NCI-H1694 treated with DMSO at 0.1 percent for 48 hours (cell line): ENCODE results near the gene GPR156.
A peak's percentile ranks its signal among the peaks of the same experiment; 100 is the strongest.
"Not testable (repeated sequence)": the region's sequence is repeated elsewhere in the genome, so short reads cannot be mapped to it uniquely, and the experiment has no call there.

Experiments
- DNase-seq: peaks from one replicate; lab custom pipeline; 2025; lab: John Stamatoyannopoulos, UW

GPR156 gene

DNA sequence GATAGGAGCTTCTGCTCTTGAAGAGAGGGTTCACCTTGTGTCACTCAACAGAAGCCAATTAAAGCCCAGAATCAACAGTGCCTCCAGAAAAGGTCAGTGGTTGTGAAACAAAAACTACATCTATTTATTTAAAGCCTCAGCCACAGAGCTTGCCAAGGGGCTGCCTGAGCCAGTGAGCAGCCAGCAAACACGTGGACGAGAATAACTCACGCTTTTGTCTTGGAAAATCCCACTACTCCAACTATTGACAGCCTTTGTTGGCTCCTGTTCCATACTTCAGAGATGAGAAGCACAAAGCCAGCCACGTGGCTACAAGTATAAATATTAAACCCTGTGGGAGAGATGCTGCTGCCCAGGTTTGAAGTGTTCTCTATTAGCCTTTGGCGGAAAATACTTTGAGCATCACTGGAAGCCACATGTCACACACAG, 10.3 kb downstream of the GPR156 start:
- no peak for DNase-seq

DNA sequence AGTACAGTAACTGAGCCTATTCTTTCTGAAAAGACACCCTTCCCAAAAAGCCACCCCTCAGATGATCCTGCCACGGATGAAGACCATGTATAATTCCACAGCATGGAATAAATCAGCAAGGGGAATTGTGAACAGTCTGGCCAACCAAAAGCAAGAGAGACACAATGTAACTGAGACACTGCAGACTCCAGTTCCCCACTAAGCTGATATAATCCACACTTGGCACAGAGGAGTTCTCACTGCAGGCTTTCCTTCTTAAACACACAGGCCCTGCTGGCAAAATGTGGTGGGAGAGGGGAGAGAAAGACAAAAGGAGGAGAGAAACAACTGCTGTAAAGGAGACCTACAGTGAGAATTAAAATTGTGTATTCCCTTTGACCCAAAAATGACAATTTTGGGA, 12.7 kb downstream of the GPR156 start:
- DNase-seq, result no peak

DNA sequence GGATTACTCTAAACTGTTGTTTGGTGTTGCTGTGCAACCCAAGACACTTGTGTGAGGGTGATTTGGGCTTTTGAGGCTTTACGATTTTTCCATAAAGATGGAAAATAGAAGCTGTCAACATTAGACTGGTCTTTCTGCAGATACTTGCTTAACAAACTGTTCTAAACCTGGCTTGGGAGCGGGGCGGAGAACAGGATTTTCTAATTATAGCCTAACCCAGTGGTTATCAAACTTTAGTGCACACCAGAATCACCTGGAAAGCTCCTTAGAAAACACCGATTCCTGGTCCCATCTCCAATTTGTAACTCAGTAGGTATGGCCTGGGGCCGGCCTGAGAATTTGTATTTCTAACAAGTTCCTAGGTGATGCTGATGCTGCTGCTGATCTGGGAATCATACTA, 19.0 kb downstream of the GPR156 start:
- DNase-seq, result no peak

DNA sequence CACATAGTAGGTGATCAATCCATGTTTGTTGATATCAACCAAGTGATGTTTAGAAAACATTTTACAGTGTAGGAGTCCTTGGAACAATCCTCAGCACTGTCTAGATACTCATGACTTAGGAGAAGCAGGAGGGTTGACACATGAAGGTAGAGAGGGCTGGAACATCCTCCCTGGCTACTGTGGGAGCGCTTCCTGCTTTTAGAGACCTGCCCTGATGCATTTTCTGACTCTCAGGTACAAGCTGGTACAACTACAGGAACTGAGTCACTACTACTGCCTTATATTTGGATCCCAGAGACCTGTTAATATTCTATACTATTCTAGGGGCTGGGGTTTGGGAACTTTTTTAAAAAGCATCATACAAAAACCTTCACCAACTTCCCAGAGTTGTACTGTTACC, 20.1 kb downstream of the GPR156 start:
- no peak for DNase-seq

DNA sequence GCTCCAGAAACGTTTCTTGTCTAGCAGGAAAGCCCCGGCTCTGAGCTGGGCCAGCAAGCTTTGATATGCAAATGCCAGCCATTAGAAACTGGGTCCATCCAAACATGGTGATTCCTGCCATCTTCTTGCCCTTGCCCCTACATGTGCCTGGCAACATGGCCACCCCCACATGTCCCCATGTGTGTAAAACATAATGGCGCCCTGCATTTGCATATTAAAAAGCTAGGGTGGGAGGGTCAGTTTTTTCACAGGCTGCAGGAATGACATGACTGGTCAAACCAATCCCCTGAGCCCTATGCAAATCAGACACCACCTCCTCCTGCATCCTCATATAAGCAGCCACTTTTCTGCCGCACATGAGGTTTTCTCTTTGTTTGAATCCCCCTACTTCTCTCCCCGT, 21.2 kb downstream of the GPR156 start:
- no peak for DNase-seq

DNA sequence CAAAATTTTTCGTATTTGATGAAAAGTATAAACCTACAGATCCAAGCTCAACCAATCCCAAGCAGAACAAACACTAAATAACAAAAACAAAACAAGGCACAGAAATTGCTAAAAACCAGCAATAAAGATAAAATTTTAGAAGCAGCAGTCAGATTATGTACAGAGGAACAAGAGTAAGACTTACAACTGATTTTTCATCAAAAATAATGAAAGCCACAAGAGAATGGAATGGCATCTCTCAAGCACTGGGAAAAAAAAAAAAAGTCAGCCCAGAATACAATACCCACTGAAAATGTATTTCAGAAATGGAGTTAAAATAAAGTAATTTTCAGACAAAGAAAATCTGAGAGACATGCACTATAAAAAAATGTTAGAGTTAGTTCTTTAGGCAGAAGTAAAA, 27.0 kb downstream of the GPR156 start:
- DNase-seq, result no peak

DNA sequence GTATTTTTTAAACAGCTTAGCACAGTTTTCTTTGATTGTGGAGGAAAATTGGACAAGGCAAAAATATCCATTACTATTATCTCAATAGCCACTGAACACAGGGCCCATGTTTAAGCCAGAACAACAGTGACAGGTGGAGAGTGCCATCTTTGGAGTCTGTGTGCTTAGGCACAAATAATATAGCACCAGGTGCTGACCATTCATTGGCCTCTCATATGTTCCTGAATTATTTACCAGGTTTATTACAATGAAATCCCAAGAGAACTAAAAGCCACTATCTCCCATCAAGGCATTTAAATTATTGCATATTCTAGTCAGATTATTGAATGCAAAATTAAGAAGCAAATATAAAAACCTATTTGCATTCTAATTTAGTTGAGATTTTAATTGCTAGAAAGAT, 39.6 kb downstream of the GPR156 start:
- DNase-seq, result no peak

DNA sequence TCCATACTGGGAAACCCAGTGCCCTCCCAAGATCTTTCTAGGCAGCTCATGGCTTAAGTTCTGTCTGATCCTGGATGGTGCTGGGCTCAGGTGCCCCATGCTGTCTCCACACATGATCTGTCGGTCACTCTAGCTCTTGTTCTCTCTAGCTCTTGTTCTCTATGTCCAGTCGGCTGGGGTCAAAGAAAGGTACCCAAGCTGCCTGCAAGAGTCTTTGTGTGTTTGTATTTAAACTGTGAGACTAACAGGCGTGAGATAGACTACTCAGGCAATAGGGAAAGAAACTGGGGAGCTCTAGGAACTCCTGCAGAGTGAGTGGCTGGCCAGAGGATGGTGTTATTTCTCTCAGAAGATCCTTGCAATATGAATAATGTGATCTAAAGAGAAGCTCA, 40.2 kb downstream of the GPR156 start:
- no peak for DNase-seq

DNA sequence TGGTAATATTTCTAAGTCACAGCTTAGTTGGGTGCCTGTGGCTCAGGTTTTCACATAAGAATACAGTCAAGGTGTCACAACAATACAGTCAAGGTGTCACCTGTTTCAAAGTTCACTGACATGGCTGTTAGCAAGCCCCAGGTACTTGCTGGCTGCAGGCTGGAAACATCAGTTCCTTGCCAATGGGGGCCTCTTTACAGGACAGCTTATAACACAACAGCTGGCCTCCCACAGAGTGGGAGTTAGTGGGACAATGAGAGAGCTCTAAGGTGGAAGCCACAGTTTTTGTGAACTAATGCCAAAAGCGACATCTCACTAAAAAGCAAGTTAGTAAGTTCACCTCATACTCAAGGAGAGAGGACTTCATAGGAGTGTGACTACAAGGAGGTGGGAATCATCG, 45.4 kb downstream of the GPR156 start:
- DNase-seq, result no peak

DNA sequence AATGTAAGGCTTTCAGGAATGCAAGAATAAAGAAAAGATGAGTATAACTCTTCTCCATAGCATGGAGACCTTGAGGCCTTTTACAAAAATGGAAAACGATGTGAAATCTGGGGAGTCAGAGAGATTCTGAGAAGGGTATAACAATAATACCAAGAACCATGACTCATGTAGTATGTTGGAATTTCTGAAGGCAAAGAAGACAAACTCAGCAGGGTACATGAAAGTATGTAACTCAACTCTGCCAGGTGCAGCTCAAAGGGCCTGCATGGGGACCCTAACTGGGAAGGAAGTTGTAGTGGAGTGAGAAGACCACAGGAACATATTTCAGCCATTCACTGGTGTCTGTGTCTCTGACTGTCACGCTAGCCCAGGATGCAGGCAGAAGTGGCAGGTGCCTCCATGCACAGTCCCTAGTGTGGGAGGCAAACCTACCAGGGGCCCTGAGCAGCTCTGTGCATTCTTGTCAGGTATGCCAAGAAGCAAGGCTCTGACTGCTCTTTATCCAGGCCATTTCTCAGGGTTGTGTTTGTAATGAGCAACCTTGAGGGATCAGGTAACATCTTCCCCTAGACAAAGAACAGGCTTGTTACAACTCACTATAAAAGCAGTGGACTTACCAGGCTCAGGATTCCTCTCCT, 57.2 kb downstream of the GPR156 start:
- no peak for DNase-seq

DNA sequence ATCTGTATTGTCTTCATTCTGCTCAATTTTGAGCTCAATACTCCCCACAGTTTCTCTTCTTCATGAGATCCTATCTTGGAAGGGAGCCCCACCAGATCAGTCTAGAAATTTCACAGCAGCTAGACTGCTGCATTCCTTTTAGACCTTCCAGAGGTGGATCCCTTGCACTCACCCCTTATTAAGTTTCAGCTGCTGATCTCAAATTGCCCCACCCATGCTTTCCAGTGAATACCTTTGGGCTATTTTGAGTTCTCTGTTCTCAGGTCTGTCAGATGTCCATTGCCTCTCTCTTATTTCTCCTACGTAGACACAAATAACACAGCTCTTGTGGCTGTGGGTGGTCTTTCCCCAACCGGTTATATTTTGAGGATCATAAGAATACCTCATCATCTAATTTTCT, 60.8 kb downstream of the GPR156 start:
- DNase-seq, result no peak

DNA sequence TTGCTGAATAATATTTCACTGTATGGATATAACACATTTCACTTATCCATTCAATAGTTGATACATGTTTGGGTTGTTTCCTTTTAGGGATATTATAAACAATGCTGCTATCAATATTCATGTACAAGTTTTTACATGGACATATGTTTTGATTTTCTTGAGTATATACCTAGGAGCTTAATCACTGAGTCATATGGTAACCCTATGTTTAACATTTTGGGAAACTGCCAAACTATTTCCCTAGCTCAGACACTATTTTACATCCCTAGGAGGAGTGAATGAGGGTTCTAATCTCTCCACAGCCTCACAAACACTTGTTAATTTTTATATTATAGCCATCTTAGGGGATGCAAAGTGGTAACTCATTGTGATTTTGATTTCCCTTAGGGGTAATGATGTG, 66.0 kb downstream of the GPR156 start:
- no peak for DNase-seq

DNA sequence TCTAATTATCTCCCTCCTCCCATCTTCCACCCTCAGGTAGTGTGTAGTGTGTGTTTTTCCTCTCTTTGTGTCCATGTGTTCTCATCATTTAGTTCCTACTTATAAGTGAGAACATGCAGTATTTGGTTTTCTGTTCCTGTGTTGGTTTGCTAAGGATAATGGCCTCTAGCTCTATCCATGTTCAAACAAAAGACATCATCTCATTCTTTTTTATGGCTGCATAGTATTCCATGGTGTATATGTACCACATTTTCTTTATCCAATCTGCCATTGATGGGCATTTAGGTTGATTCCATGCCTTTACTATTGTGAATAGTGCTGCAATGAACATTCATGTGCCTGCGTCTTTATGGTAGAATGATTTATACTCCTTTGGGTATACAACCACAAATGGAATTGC, 68.4 kb downstream of the GPR156 start:
- not testable (repeated sequence) for DNase-seq

DNA sequence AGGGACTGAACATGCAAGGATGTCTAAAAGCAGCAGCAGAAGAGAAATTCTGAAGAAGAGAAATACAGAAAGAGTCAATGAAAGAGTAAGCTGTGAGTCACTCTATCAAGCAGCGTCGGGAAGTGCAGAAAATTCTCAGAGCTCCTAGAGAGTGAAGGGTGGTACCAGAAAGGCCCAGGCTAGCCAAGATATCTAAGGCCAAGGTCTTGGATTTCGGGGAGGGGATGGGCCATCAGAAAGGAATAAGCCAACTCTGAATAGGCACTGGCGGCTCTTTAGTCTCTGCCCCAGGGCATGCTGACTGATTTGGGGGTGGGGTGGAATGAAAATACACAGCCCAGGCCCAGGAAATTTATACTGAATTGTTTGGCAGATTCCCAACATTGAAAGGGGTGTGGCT, 70.8 kb downstream of the GPR156 start:
- DNase-seq, result peak; percentile 50

DNA sequence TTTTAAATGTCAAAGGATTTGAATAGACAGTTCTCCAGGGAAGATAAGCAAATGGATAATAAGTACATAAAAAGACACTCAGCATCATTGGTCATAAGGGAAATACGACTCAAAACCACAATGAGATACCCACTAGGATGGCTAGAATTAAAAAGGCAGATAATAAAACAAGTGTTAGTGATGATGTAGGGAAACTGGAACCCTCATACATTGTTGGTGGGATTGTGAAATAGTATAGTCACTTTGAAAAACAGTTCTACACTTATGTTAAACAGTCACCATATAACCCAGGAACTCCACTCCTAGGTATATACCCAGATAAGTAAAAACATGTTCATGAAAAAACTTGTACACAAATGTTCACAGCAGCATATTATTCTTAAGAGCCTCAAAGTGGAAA, 72.5 kb downstream of the GPR156 start:
- no peak for DNase-seq

DNA sequence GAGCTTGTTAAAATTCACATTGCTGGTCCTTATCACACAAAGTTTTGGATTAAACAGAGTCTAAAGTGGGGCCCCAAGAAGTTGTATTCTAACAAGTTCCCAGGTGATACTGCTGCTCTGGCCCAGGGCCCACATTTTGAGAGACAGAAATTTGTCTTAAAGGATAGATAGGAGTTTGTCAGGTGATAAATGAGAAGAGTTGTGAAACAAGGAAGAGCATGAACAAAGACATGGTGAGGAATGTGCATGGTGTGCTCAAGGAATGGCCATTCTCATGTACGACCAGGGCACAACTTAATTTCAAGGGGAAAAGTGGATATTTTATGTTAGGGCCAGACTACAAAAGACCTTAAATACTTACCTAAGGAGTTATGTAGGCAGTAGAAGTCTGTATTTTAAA, 75.6 kb downstream of the GPR156 start:
- DNase-seq, result no peak

DNA sequence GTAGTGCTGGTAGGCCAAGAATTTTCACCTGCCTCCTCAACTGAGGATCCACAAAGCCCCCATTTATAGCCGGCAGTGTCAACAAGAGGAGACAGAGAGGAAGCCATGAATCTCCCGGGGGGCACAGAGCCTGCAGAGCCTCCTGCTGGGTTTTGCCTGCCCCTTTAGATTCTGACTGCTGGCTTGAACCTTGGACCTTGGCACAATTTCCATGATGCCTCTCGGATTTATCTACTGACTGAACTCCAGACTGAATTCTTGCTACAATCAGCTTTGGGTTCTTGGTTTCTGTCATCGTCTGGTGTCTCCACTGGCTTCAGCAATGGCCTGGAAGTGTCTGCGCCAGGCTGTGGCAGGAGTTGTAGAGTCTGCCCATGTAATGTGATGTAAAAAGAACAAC, 80.7 kb downstream of the GPR156 start:
- no peak for DNase-seq

DNA sequence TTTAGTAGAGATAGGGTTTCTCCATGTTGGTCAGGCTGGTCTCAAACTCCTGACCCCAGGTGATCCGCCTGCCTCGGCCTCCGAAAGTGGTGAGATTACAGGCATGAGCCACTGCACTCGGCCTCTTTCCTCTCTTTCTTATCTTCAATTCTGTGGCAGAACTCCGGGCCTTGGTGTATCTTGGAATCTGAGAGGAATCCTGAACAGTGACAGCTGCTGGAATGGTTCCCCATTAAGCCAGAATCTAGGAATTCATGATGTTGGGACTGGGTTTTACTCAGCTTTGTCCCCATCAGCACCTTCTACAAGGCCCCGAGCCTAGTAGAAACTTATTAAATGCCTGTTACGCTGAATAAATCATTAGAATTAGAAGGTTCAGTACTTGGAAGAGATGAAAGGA, 81.4 kb downstream of the GPR156 start:
- DNase-seq, result no peak

DNA sequence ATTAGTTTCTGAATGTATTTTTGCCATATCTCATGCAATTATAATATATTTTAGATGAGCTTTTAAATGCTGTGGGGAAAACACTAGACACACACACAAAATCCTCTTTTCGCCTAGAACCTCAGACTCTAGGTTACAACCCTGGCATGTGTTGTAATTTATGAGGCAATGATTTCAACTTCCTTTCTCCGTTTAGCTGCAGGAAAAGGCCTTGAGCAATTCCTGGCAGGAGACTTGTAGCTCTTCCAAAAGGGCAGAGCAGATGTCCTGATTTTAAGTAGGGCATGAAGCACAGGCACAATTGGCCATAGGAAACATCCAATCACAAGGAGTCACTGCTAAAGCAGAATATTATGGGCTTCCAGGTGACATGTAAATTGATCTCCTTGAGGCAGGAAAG, 82.0 kb downstream of the GPR156 start:
- peak; percentile 23 for DNase-seq

DNA sequence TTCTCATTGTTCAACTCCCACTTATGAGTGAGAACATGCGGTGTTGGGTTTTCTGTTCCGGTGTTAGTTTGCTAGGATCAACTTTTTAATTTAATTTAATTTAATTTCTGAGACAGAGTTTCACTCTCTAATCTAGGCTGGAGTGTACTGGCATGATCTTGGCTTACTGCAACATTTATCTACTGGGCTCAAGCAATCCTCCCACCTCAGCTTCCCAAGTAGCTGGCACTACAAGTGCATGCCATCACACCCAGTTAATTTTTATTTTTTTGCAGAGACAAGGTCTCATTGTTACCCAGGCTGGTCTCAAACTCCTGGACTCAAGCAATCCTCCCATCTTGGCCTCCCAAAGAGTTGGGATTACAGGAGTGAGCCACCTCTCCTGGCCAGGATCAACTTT, 82.7 kb downstream of the GPR156 start:
- DNase-seq, result no peak

DNA sequence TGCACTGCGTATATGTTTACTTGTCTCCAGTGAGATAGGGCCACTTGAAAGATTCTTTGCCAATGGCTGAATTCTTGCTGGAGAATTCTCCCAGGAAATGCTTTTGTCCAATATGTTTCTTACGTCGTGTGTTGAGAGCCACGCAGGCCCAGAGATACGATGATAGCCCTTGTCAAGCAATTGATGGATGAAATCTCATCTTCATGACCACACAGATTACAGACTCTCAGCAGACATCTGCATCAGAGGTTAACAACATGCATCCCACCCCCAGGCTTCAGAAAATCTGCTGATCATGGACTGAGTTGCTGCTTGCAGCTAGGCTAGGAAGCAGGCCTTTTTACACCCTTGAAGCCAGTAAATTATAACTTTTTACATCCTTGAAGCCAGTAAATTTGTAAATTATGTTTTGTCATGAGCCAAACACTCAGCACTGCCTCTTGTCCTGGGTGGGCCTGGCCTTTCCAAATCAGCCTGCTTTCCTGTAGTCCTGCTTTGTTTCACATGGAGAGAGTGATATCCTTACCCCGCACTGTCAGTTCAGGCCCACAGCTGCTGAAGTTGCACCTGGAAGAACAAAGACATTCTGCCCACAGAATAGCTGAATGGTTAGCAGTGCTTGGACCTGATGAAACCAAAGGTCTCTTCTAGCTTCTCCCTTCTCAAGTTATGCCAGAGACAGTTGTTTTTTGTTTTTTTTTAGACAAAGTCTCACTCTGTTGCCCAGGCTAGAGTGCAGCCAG, 84.4 kb downstream of the GPR156 start:
- DNase-seq, result no peak

DNA sequence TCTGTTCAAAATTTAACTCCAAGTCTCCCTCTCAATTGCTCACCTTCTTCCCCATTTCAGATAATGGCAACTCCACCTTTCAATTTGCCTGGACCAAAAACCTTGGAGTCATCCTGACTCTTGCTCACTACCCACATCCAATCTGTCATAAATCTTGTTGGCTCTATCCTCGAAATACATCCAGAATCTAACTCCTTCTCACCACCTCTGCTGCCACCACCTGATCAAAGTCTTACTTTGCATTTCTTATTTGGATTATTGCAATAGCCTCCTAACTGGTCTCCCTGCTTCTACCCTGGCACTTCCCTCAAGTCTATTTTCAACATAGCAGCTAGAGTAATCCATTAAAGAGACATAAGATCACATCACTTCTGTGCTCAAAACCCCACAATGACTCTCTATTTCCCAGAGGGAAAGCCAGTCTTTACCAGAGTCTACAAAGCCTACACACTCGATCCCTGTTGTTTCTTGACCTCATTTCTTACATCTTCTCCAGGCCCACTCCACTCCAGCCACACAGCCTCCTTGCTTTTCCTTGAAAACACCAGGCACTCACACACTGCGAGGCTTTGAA, 86.6 kb downstream of the GPR156 start:
- DNase-seq, result peak; percentile 15

DNA sequence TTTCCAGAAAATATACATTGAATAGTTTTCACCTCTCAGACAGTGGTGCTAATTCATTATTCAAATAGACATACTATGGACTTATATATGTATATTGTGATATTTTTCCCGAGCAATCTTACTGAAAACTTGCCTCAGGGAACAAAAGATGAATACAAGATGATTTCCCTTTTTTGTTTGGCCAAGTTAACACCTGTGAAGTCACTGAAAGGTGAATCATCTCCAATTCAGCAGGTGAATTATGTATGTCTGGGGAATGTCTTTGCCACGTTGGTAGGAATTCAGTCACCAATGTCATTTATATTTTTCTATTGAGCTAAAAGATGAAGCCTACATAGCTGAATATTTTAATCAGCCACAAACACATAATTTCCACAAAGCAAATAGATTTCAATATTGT, 88.2 kb downstream of the GPR156 start:
- no peak for DNase-seq

DNA sequence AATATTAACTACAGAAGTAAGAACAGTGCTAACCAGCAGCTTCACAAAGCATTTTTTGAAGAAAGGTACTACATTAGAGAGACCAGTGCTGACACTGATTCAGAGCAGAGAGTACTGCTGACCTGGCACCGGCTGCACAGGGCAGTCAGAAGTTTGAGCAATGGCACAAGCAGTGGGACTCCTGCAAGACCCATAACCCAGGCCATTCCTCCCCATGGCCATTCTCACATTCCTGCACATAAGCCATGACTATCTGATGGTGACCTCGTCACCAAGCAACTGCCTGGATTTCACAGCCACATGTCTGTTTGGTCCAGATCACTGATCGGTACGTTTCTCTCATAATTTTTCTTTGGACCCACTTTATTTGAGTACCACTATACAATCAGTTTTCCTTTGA, 88.7 kb downstream of the GPR156 start:
- no peak for DNase-seq
